Activated CD4-positive, alpha-beta memory T cell treated with anti-CD3 and anti-CD28 coated beads for 36 hours (primary cell): ENCODE results near the gene GADL1. TPM values are rescaled to one million over a fixed set of nuclear protein-coding genes. Genes with fewer than 3 reads are reported as not detected.

Experiments used
- CTCF ChIA-PET: fragments of 350-600 bp; sonication (Branson Sonifier 250); formaldehyde crosslinking; loops from one replicate; lab custom pipeline; 2021; ENCODE audit warnings: antibody characterized with exemption, inconsistent platforms; lab: Charles Lee
- POLR2A ChIA-PET: fragments of 350-600 bp; sonication (Branson Sonifier 250); formaldehyde crosslinking; loops from one replicate; lab custom pipeline; 2021; ENCODE audit warnings: antibody characterized with exemption; lab: Charles Lee
- DNase-seq: peaks from one replicate; pipeline ENCODE4 v3.0.0-alpha.2; 2020
- H3K27ac Mint-ChIP-seq: one replicate; pipeline ENCODE4 v1.8.0; 2021; ENCODE audit warnings: mixed read lengths
- H3K27me3 Mint-ChIP-seq: one replicate; pipeline ENCODE4 v1.8.0; 2021; ENCODE audit warnings: mixed read lengths
- H3K36me3 Mint-ChIP-seq: one replicate; pipeline ENCODE4 v1.8.0; 2021; ENCODE audit warnings: mixed read lengths
- H3K4me1 Mint-ChIP-seq: one replicate; pipeline ENCODE4 v1.8.0; 2021; ENCODE audit warnings: low read depth, mixed read lengths
- H3K4me3 Mint-ChIP-seq: one replicate; pipeline ENCODE4 v1.8.0; 2021; ENCODE audit warnings: mild to moderate bottlenecking, mixed read lengths
- H3K9me3 Mint-ChIP-seq: one replicate; pipeline ENCODE4 v1.8.0; 2021; ENCODE audit warnings: mixed read lengths
- intact Hi-C: fragments of 100-400 bp; cut with micrococcal nuclease; formaldehyde crosslinking; loops from one replicate; pipeline ENCODE4 v1.15.1; 2023
- total RNA-seq, 2 experiments: library from RNA; stranded (reverse); gene quantifications; one replicate each; pipeline ENCODE4 v1.2.3, GENCODE V29; 2021

Gene GADL1
- total RNA-seq, 2 experiments from 2014 or later: not detected

DNA sequence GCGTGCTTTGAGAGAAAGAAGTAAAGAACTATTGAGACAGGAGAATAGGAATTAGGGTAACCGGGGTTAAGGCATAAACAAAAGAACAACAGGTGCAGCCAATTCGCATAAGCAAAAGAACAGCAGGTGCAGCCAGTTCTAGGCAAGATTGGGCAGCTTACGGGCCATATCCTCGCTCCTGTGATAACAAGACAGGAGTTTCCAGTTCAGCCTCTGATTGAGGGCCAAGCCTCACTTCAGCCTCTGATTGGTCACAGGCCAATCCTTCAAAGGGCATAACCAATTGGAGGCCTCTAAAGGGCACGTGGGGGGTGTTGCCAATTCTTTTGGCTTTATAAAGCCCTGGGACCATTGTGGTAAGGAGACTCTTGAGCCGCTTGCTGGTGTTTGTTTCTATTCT lies 143.5 kb downstream of the GADL1 start:
- Mint-ChIP-seq H3K36me3 (no peaks in the 10 kb centered on the region), H3K4me3 (no peak overlapping the region), H3K9me3 (no peaks in the 10 kb centered on the region), H3K27ac (no peak overlapping the region), H3K27me3 (peaks cover 2% of the 10 kb centered on the region), H3K4me1 (peaks cover 23% of the 10 kb centered on the region)
- CTCF ChIA-PET: interaction anchor here (0.9 to 2.6 kb wide), 8 partner anchors 381 to 737 kb away, joined by 3 to 8 read pairs (median 4); no protein-coding TSS in a partner anchor
- POLR2A ChIA-PET: no interaction called here
- DNase-seq: no peak
- intact Hi-C loops: loop anchor here (1.0 kb wide), 4 partner anchors 552 to 738 kb away; no protein-coding TSS in a partner anchor

DNA sequence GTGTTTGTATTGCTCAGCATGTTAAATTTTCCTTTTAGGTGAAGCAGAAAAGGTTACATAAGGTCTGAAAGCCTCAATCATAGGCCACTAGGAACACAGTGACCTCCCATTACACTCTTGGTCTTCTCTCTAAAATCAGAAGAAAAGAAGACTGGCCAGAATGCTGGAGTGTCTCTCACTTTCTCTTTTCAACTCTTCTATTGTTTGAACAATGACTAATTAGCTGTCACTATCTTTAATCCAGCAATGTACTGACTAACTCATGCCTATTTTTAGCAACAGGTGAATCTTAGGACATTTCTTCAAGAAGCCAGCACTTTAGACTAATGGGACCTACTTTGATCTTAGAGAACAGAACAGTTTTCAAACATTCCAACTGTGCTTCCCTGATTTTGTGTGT lies 145.2 kb downstream of the GADL1 start:
- peaks cover 23% of the 10 kb centered on the region for H3K4me1 Mint-ChIP-seq

DNA sequence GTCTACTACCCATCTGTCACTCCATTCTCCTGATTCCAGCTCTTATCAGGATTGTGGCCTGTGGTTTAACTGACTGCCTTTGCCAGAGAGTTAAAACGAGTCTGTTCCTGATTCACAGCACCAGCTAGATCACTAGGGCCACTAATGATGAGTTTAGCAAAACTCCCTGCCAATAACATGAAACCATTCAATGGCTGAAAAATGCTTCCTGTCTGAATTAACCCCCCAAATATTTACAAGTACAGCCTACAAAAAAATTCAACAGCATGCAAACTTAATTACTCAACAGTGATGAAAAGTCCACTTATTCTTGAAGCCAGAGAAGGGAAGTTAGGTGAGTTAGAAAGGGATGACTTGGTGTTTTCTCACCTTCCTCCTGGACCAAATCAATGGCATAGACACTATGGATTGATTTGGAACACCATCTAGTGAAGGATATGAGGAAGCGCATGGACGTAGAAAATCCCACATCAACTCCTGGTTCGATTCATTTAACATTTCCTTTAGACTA lies 146.6 kb downstream of the GADL1 start:
- no peak overlapping the region for H3K27ac Mint-ChIP-seq

More for the DNA sequence above, 145.2 kb downstream of the GADL1 start:
- no peaks in the 10 kb centered on the region for H3K9me3 Mint-ChIP-seq
- ChIA-PET CTCF (interaction anchor here (2.6 kb wide), 1 partner anchor 706 kb away, joined by 8 read pairs; no protein-coding TSS in a partner anchor), POLR2A (no interaction called here)
- no peak overlapping the region for H3K4me3 Mint-ChIP-seq
- no peaks in the 10 kb centered on the region for H3K36me3 Mint-ChIP-seq
- H3K27me3 Mint-ChIP-seq: peaks cover 2% of the 10 kb centered on the region
- no peak overlapping the region for H3K27ac Mint-ChIP-seq
- intact Hi-C loops: loop anchor here (5.0 kb wide), 1 partner anchor 117 kb away; no protein-coding TSS in a partner anchor
- no peak for DNase-seq

DNA sequence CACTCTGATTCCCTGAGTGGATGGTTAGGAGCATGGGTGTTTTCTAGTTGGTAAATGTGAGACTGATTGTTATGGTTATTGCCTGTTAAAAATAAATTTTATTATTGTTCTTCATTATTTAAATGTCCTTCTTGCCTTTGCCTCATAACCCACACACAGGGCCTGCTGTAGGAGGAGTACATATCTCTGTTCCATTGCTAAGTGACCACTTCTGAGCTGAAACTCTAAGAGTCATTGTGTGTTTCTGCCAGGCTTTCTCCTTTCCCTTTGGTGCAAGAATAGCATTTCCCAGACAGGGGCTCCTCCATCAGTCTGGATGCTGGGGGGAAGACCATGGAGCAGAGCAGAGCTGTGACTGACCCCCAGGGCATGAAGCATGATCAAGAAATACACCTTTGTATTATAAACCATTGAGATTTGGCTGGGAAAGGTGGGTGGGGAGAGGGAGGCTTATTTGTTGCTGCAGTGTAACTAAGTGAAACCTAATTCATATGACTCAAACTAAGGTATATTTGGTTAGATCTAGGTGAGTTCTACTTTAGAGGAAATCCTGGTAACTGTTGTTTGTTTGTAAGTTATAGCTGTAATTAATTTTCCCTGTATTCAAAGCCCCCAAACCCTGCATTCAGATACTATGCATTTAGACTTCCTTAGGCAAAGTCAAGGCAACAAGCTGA lies 150.7 kb downstream of the GADL1 start:
- POLR2A ChIA-PET: no interaction called here
- H3K4me3 Mint-ChIP-seq: no peak overlapping the region
- H3K4me1 Mint-ChIP-seq: peaks cover 12% of the 10 kb centered on the region
- CTCF ChIA-PET: interaction anchor here (1.1 to 1.5 kb wide), 2 partner anchors 544 to 546 kb away, joined by 3 to 4 read pairs; no protein-coding TSS in a partner anchor
- H3K27me3 Mint-ChIP-seq: no peaks in the 10 kb centered on the region
- H3K36me3 Mint-ChIP-seq: no peaks in the 10 kb centered on the region
- DNase-seq: no peak
- intact Hi-C loops: no loop called here
- no peak overlapping the region for H3K27ac Mint-ChIP-seq
- H3K9me3 Mint-ChIP-seq: no peaks in the 10 kb centered on the region

More for the DNA sequence above, 146.6 kb downstream of the GADL1 start:
- no peaks in the 10 kb centered on the region for H3K36me3 Mint-ChIP-seq
- no peaks in the 10 kb centered on the region for H3K9me3 Mint-ChIP-seq
- ChIA-PET CTCF (interaction anchor here (0.6 to 1.0 kb wide), 3 partner anchors 9 to 636 kb away, joined by 3 to 6 read pairs (median 3); no protein-coding TSS in a partner anchor), POLR2A (no interaction called here)
- no peak overlapping the region for H3K4me3 Mint-ChIP-seq
- DNase-seq: no peak
- peaks cover 33% of the 10 kb centered on the region for H3K4me1 Mint-ChIP-seq
- intact Hi-C loops: loop anchor here (5.0 kb wide), 1 partner anchor 116 kb away; no protein-coding TSS in a partner anchor
- H3K27me3 Mint-ChIP-seq: peaks cover 2% of the 10 kb centered on the region

DNA sequence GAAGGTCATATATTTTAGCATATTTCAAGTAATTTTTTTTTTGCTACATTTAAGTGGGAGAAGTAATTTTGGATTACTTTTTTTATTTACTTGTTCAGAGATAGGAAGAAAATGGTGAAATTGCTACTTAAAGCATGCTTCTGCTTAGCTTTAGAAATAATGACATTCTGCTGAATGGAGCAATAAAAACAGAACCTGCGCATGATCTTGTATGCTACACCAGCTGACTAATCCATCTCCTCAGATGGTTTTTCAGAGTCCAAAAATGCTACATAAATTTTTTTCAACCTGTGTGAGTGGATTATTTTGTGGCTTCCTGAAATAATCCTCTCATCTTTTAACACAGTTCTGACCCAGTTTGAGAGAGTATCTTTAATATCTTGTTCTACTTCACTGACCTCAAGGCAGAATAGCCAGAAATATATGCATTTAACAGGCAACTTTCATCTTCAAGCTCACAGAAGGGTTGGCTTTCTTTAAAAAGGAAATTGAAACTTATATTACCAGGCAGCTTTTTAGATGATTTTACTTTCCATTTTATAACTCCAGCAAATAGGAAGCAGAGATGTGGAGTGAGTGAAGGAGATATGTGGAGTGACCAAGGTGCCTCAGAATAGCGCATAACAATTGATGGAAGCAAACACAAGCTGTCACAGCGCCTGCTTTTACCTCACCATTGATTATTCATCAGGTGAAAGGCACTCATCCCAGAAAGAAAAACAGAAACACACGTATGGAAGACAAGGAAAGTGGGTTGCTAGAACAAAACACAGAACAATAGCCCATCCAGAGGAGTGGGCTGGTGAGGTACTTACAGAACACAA lies 151.5 kb downstream of the GADL1 start:
- Mint-ChIP-seq H3K4me3 (no peak overlapping the region), H3K9me3 (no peaks in the 10 kb centered on the region), H3K36me3 (no peaks in the 10 kb centered on the region), H3K27ac (no peak overlapping the region), H3K27me3 (no peaks in the 10 kb centered on the region), H3K4me1 (peaks cover 14% of the 10 kb centered on the region)
- intact Hi-C loops: no loop called here
- CTCF ChIA-PET: interaction anchor here (1.1 to 1.5 kb wide), 3 partner anchors 544 to 701 kb away, joined by 3 to 4 read pairs (median 4); no protein-coding TSS in a partner anchor
- no peak for DNase-seq
- POLR2A ChIA-PET: interaction anchor here (0.7 kb wide), 1 partner anchor 135 kb away, joined by 3 read pairs; no protein-coding TSS in a partner anchor

DNA sequence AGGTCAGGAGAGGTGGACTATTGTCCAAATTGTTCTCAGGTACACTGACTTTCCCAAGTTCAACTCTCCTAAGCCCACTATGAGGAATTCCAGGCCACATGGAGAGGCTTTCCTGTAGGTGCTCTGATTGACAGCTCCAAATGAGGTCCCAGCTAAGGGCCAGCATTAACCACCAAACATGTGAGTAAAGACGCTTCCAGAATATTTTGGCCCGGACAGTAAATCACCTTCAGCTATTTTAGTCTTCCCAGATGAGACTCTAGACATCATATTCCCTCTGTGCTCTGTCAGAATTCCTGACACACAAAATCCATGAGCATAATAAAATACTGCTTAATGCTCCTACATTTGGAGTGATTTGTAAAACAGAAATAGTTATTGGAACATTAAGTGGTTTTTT lies 152.6 kb downstream of the GADL1 start:
- intact Hi-C loops: no loop called here
- peaks cover 14% of the 10 kb centered on the region for H3K4me1 Mint-ChIP-seq

DNA sequence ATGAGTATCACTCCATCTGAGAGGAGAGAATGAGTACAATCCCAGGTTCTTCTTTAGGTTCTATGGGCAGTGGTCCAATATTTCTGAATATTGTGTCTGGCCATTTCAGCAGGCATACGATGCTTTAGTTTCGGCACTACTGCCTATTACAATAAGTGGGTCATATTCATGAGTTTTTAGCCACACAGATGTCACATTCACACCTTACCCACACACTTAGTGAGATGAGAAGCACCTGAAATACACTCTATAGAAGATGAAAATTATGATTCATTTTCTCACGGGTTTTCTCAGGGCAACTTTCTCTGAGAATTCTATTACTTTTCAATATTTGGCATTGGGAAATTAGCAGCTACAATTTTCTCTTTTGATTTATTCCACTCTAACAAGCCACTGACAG lies 155.9 kb downstream of the GADL1 start:
- DNase-seq: no peak
- CTCF ChIA-PET: no interaction called here
- Mint-ChIP-seq H3K27me3 (peaks cover 4% of the 10 kb centered on the region), H3K4me3 (no peak overlapping the region), H3K36me3 (no peaks in the 10 kb centered on the region), H3K4me1 (peaks cover 11% of the 10 kb centered on the region), H3K9me3 (no peaks in the 10 kb centered on the region), H3K27ac (no peak overlapping the region)
- POLR2A ChIA-PET: no interaction called here
- intact Hi-C loops: no loop called here

More for the DNA sequence above, 152.6 kb downstream of the GADL1 start:
- DNase-seq: no peak
- no peak overlapping the region for H3K27ac Mint-ChIP-seq
- H3K9me3 Mint-ChIP-seq: no peaks in the 10 kb centered on the region
- CTCF ChIA-PET: interaction anchor here (1.1 kb wide), 1 partner anchor 699 kb away, joined by 4 read pairs; no protein-coding TSS in a partner anchor
- POLR2A ChIA-PET: interaction anchor here (0.7 kb wide), 2 partner anchors 134 to 185 kb away, joined by 3 to 7 read pairs; no protein-coding TSS in a partner anchor
- H3K4me3 Mint-ChIP-seq: no peak overlapping the region
- no peaks in the 10 kb centered on the region for H3K36me3 Mint-ChIP-seq
- no peaks in the 10 kb centered on the region for H3K27me3 Mint-ChIP-seq

DNA sequence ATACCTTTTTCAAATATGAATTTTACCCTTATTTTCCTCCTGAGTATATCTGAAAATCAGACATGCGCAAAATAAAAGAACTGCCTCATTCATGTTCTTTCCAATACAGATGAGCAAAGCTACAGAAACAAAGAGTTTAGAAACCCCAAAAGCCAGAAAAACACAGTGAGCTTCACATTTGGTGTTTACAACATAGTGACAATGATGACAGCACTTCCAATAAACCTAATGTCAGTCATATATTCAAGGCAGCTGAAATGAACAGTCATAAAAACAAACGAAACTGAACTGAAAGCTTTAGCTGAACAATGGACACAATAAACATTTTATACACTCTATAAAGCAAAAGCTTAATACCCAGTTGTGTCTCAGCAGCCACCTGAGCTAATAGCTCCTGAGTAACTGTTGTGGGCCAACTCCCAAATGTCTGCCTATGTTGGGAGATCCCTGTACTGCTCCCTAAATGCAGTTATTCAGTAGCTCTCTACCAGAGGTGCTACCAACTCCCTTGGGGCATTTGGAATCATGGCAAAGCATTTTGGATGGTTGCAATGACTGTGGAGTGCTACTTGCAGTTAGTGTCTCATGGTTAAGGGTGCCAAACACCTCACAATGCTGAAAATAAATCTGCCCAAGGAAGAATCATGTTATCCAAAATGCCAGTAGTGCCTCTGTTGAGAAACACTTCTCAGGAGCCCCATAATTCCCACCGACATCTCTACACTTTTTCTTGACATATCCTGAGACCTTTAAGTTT lies 156.5 kb downstream of the GADL1 start:
- no peaks in the 10 kb centered on the region for H3K36me3 Mint-ChIP-seq
- no peak overlapping the region for H3K4me3 Mint-ChIP-seq
- no peak overlapping the region for H3K27ac Mint-ChIP-seq
- no peaks in the 10 kb centered on the region for H3K9me3 Mint-ChIP-seq
- intact Hi-C loops: no loop called here
- ChIA-PET POLR2A (no interaction called here), CTCF (interaction anchor here (1.1 kb wide), 1 partner anchor 725 kb away, joined by 3 read pairs; no protein-coding TSS in a partner anchor)
- no peak for DNase-seq
- peaks cover 7% of the 10 kb centered on the region for H3K4me1 Mint-ChIP-seq
- H3K27me3 Mint-ChIP-seq: peaks cover 4% of the 10 kb centered on the region

DNA sequence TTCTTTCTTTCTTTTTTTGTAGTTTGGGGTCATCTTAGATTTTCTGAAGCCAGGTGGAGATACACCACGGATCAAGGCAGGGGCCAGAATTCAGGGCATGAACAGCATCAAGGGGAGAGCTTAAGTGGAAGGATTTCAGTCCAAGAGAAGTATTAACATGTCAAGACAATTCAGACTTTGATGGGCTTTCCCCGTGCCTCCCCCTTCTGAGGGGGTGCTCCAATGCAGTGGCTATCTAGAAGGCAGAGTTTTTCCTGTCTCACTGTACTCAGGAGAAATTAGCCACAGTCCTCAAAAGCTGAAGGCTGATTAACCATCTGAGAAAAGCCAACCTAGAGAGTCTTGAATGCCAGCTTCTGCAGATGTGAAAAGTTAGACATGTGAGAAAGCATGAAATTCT lies 160.8 kb downstream of the GADL1 start:
- intact Hi-C loops: no loop called here
- Mint-ChIP-seq H3K27me3 (peaks cover 4% of the 10 kb centered on the region), H3K4me1 (peaks cover 9% of the 10 kb centered on the region), H3K36me3 (no peaks in the 10 kb centered on the region), H3K4me3 (no peak overlapping the region), H3K9me3 (no peaks in the 10 kb centered on the region), H3K27ac (no peak overlapping the region)
- ChIA-PET POLR2A (no interaction called here), CTCF (no interaction called here)
- DNase-seq: no peak

DNA sequence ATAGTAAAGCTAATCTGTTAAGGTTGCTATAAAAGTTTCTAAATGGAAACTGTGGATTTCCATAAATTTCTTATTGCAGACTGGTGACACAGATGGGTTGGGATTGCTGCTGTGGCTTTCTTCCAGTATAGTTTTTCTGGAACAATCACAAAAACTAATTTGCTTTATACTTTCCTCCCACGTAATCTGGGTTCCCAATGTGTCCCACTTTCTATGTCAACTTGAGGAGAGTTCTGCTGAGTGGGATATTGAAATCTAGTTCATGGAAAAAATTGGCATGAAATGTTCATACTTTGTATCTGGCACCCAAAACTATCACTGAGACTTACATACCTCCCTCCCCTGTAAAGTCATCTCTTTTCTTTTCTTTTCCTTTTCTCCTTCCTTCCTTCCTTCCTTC lies 161.3 kb downstream of the GADL1 start:
- H3K4me3 Mint-ChIP-seq: no peak overlapping the region
- H3K27me3 Mint-ChIP-seq: peaks cover 4% of the 10 kb centered on the region
- ChIA-PET POLR2A (no interaction called here), CTCF (no interaction called here)
- intact Hi-C loops: no loop called here
- DNase-seq: no peak
- peaks cover 6% of the 10 kb centered on the region for H3K4me1 Mint-ChIP-seq
- no peaks in the 10 kb centered on the region for H3K9me3 Mint-ChIP-seq
- no peak overlapping the region for H3K27ac Mint-ChIP-seq
- H3K36me3 Mint-ChIP-seq: no peaks in the 10 kb centered on the region

DNA sequence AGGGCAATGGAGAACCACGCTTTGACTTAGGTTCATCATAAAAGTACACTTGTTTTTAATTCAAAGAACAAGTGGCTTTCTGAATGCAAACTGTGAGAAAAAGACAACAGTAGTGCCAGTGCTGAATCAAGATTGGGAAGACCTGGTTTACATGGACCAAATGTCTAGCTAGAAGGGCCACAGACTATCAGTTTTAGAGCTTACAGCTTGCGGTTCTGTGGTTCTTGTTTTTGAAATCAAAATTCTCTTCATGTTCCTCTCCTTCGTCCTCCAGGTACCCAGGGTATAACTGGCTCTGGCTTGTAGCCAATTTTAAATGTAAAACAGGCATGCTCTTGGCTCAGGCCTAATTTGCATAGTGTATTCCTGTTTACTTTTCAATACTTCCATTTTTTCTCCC lies 163.5 kb downstream of the GADL1 start:
- ChIA-PET POLR2A (no interaction called here), CTCF (interaction anchor here (1.6 kb wide), 1 partner anchor 532 kb away, joined by 3 read pairs; no protein-coding TSS in a partner anchor)
- intact Hi-C loops: no loop called here
- H3K4me1 Mint-ChIP-seq: peaks cover 6% of the 10 kb centered on the region
- H3K4me3 Mint-ChIP-seq: no peak overlapping the region
- H3K9me3 Mint-ChIP-seq: no peaks in the 10 kb centered on the region
- DNase-seq: no peak
- H3K36me3 Mint-ChIP-seq: no peaks in the 10 kb centered on the region
- H3K27ac Mint-ChIP-seq: no peak overlapping the region
- H3K27me3 Mint-ChIP-seq: peaks cover 4% of the 10 kb centered on the region
